ENCODE measurements around the gene POLR3C.
"Not testable (repeated sequence)": the region's sequence is repeated elsewhere in the genome, so short reads cannot be mapped to it uniquely, and the experiment has no call there.

POLR3C gene

GRCh38 chr1:145785547-145785946 lies 38.5 kb upstream of the POLR3C start:
- H3K27me3 ChIP-seq, result no peaks in the 10 kb centered on the region
- DNase-seq, result no peak
- TF ChIP-seq CTCF (IDR thresholded peaks at IDR 0.05; ENCODE audit: low read depth, low read length), result no peak
- no peaks in the 10 kb centered on the region; the same call in 1 of the 2 replicates for H3K36me3 ChIP-seq
- H3K9me3 ChIP-seq, result no peaks in the 10 kb centered on the region
- no peaks in the 10 kb centered on the region for H3K4me1 ChIP-seq
- no peak overlapping the region for H3K4me3 ChIP-seq (ENCODE audit: low read depth, low read length)

GRCh38 chr1:145786271-145786670 lies 37.7 kb upstream of the POLR3C start:
- DNase-seq, result no peak
- no peaks in the 10 kb centered on the region for H3K9me3 ChIP-seq
- no peak for TF ChIP-seq CTCF (IDR thresholded peaks at IDR 0.05; ENCODE audit: low read depth, low read length)
- H3K4me1 ChIP-seq, result no peaks in the 10 kb centered on the region
- no peaks in the 10 kb centered on the region; the same call in 1 of the 2 replicates for H3K36me3 ChIP-seq
- no peak overlapping the region for H3K4me3 ChIP-seq (ENCODE audit: low read depth, low read length)
- H3K27me3 ChIP-seq, result no peaks in the 10 kb centered on the region

- Histone ChIP-seq H3K4me1 (no peaks in the 10 kb centered on the region), H3K36me3 (no peaks in the 10 kb centered on the region; the same call in 1 of the 2 replicates), H3K9me3 (no peaks in the 10 kb centered on the region), H3K27me3 (no peaks in the 10 kb centered on the region), H3K4me3 (ENCODE audit: low read depth, low read length) (no peak overlapping the region)
- TF ChIP-seq CTCF (IDR thresholded peaks at IDR 0.05; ENCODE audit: low read depth, low read length), result no peak
- DNase-seq, result no peak
Observed at GRCh38 chr1:145788580-145788979, 35.4 kb upstream of the POLR3C start.

GRCh38 chr1:145791860-145792259 lies 32.1 kb upstream of the POLR3C start:
- H3K27me3 ChIP-seq; H3K4me3 ChIP-seq (ENCODE audit: low read depth, low read length); H3K4me1 ChIP-seq; DNase-seq; H3K36me3 ChIP-seq; H3K9me3 ChIP-seq: not testable (repeated sequence)

- no peaks in the 10 kb centered on the region for H3K4me1 ChIP-seq
- H3K36me3 ChIP-seq, result no peaks in the 10 kb centered on the region; the same call in 1 of the 2 replicates
- TF ChIP-seq CTCF (IDR thresholded peaks at IDR 0.05; ENCODE audit: low read depth, low read length), result no peak
- H3K4me3 ChIP-seq (ENCODE audit: low read depth, low read length), result no peak overlapping the region
- H3K9me3 ChIP-seq, result no peaks in the 10 kb centered on the region
- DNase-seq, result no peak
- H3K27me3 ChIP-seq, result no peaks in the 10 kb centered on the region
Observed at GRCh38 chr1:145792484-145792883, 31.5 kb upstream of the POLR3C start.

GRCh38 chr1:145795257-145795881 lies 28.6 kb upstream of the POLR3C start:
- H3K4me1 ChIP-seq, result no peaks in the 10 kb centered on the region
- no peak for DNase-seq
- no peaks in the 10 kb centered on the region for H3K36me3 ChIP-seq
- no peaks in the 10 kb centered on the region for H3K27me3 ChIP-seq
- no peaks in the 10 kb centered on the region for H3K9me3 ChIP-seq
- no peak overlapping the region for H3K4me3 ChIP-seq (ENCODE audit: low read depth, low read length)
- TF ChIP-seq CTCF (IDR thresholded peaks at IDR 0.05; ENCODE audit: low read depth, low read length), result no peak
